GM21576 (cell line): Measurements from ENCODE around the gene CHRNA4.
"Not testable (repeated sequence)": the region's sequence is repeated elsewhere in the genome, so short reads cannot be mapped to it uniquely, and the experiment has no call there.

ENCODE experiments used
- ATAC-seq: cut with Tn5 transposase; IDR thresholded peaks from one replicate; pipeline ENCODE4 v1.9.1; 2021; ENCODE audit warnings: mild to moderate bottlenecking, moderate library complexity; ENCODE audit not compliant: unreplicated experiment

The CHRNA4 gene

DNA sequence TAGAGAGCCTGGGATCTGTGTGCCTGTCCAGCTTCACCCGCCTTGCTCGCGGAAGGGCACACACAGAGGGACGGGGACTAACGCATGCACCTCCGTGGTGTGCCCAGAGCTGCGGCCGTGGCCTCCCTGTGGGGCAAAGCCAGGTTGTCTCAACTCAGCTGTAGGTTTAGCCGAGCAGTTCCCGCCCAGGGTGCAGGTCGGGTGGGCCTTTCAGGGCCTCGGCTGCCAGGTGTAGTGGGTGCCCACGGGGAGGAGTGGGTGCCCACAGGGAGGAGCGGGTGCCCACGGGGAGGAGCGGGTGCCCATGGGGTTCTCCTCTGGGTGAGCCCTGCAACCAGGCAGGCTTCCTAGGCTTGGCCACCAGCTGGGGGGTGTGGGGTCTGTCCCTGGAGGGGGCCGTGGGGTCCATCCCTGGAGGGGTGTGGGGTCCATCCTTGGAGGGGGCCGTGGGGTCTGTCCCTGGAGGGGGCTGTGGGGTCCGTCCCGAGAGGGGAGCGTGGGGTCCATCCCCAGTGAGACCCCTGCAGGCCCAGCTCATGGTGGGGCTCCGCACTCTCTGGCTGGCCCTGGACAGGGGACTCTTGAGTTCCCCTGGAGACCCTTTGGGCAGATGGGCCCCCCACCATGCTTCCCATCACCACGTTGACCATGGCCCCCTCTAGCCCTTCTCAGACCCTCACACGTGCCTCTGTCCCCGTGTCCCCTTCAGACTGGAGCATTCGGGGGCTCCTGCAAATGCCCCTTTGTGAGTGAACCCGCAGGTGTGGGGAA lies 37.8 kb upstream of the CHRNA4 start:
- ATAC-seq = no peak

DNA sequence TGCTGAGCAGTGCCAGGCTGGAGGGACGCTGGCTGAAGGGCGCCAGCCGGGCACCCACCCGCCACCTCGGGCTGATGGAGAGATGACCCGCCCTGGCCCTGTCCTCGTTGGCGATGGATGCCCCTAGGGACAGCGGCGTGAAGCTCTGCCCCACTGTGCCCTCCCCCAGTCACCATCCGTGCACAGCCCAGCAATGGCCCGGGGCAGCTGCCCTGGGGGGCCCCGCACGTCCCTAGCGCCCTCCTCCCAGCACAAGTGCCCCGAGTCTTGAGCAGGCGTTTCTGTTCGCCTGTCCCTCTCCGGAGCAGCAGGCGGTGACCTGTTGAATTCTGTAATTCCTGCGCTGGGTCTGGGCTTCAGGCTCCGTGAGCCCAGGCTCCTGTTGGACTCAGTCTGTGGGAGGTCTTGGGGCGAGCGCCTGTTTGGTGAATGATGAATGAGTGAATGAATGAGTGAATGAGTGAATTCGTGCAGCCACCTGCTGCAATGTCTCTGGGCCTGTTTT lies 36.8 kb upstream of the CHRNA4 start:
- no peak for ATAC-seq

DNA sequence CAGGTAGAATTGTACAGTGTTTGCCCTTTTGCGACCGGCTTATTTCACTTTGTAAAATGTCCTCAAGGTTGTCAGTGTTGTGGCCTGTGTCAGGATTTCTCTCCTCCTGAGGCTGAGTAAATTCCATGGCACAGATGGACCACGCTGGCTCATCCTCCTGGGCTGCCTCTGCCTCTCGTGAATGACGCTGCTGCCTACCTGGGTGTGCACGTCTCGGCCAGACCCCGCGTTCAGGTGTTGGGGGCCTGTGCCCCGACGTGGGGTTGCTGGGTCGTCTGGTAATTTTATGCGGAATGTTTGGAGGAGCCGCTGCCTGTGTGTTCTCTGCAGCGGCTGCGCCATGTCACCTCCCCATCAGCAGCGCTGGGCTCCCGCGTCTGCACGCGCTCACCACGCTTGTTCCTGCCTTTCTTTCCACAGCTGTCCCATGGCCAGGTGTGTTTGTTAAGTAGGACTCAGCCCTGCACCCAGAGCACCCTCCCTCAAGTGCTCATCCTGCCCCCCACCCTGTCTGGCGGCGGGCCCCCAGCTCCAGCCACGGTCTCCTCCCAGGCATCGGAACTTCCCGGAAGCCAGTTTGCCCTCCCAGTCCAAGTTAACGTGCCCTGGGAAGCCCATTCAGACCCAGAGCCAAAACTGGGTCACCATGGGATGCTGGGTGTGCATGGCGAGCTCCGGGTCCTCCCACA lies 36.1 kb upstream of the CHRNA4 start:
- no peak for ATAC-seq

DNA sequence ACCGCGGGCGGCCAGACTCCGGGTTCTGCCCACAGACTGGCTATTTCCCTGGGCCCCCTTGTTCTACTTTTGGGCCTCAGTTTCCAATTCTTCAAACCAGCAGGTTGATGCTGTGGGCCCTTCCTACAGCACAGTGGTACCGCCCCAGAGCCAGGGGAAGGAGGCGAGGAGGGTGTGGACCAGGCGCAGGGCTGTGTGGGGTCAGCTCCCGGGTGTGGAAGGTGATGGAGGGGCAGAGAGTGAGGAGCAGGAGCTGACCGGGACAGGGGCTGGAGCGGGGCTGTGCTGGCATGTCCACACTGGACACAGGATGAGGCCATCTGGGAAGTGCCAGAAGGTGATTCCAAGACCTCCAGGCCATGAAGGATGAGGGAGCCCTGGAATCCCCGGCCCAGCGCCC lies 35.2 kb upstream of the CHRNA4 start:
- ATAC-seq = no peak

DNA sequence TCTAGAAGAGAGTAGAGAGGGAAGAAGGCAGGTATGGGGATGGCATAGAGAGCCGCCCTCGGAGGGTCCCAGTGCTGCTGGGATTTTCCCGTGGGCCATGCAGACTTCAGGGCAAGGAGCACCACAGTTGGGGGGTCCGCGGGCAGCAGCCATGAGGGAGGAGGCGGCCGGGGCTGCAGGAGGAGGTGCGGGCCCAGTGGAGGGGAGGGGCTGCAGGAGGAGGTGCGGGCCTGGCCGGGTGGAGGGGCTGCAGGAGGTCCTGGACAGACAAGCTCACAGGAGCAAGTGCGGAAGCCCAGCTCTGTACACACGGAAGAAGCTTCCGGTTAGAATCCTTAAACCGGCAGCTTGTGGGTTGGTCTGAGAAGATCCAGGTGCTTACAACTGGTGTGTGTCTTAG lies 34.6 kb upstream of the CHRNA4 start:
- no peak for ATAC-seq

DNA sequence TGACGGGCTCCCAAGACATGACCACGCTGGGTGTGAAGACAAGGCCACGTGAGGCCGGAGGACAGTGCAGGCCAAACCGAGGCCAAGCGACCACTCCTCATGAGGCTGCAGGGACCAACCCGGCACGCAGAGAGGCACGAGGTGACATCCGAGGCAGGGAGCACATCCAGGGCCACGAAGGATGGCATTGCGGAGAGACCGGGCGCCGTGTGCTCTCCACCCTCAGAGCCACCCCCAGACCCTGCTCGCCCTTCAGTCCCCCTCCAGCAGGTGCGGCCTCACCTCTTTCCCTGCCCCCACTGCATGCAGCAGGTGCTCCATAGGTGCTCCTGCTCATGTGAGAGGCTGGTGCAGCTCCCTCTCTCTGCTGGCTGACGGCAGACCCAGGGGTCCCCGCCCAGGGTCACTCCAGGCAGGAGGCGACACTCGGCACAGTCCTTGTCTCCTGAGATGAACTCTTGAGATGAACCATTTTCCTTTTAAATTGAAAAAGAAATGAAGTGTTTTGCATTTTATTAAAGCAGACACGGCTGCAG lies 33.8 kb upstream of the CHRNA4 start:
- ATAC-seq = no peak

DNA sequence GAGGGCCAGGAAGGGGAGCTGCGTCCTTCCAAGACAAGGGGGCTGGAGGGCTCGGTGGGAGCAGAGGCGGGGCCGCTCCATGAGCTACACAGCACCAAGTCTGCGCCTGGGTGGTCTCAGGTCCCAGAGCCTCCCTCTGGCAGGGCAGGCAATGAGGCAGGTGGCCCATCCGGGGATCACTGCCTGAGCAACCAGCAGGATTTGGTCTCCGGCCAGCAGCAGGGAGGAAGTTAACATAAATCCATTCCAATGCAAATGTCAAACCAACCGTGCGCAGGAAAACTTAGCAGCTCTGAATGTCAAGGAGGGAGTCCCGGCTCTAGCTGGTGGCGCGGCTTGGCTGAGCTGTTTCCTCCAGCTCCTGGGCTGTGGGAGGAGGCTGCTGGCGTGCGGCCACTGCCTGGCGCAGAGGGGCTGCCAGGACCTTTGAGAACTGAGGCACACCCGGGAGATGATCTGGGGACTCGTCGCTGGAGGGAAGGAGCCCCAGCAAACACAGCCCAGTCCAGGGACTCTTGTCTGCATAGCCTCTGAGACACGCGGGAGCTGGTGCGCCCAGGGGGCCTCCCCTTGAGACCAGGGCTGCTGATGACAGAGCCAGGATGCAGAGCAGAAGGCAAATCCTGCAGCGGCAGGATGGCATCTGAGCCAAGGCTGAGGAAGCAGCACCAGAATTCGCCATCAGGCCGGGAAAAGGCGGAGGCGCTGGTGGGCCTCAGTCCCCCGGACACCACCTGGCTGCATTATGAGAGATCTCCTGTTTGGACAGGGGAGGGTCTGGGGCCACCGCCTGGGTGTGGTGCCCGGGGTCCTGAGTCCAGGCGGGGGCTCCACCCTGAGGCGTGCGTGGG lies 33.1 kb upstream of the CHRNA4 start:
- no peak for ATAC-seq

DNA sequence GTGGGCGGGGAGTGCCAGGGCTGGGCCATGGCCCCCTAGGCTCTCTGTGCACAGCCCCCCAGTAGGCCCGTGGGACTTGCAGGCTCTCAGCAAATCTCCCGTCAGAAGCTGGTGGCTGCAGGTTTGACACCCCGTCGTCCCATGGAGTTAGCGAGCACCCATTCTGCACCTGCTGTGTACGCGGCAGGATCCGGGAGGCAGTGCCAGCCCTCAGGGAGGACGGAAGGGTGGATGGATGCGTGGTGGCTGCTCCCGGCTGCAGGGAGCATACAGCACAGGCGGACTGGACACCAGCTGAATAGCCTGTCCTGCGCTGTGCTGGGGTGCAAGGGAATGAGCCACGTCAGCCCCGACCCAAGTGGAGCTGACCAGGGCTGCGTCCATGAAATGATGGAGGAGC lies 32.4 kb upstream of the CHRNA4 start:
- no peak for ATAC-seq

DNA sequence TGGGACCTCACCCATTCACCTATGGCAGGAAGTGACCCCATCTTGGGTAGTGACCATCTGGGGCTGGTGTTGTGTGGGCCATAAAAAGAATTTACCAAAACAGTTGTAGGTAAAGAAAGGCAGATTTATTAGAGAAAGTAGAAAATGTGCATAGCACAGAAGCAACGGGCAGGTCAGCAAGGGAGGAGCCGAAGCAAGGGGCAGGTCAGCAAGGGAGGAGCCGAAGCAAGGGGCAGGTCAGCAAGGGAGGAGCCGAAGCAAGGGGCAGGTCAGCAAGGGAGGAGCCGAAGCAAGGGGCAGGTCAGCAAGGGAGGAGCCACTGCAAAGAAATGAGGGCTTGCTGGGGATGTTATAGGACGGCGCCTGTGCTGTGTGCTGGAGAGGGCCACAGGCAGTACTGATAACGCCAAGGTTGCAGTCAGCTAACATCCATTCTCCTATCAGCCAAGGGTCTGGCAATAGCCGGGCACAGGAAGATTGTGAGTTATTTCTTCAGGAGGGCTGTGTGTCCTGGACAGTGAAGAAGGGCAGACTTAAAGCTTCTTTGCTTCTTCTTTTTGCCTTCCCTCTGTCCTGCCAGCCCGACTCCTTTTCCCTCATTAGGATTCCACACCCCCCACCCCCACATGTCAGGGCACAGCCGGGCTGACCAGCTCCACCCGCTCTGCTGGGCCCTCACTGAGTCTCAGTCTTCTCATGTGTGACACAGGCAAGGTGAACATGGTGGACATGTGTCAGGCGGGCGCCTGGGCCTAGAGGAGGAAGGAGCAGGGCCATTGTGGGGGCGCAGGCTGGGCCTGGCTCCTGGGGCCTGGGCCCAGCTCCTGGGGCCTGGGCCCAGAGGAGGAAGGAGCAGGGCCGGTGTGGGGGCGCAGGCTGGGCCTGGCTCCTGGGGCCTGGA lies 31.6 kb upstream of the CHRNA4 start:
- no peak for ATAC-seq

DNA sequence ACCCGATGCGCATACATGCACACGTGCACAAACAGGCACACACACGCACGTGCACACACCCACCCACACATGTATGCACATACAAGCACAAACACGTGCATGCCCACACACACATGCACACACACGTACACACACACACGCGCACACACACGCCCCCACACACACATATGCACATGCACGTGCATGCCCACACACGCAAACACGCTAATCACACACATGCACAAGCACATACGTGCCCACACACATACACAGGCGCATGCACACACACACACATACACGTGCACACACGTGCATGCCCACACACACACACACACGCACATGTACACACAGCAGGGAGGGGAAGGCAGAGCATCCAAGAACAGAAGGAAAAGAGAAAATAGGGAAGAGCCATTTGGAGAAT lies 26.8 kb upstream of the CHRNA4 start:
- ATAC-seq = no peak

DNA sequence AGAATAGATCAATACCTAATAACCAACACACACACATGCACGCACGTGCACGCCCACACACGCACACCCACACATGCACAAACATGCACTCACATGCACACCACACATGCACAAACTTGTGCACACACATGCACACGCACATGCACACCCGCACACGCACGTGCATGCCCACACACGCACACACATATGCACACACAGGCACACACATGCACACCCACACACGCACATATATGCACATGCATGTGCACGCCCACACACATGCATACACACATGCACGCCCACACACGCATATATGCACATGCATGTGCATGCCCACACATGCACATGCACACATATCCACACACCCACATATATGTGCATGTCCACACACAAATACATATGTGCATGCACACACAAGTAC lies 26.2 kb upstream of the CHRNA4 start:
- ATAC-seq = no peak

DNA sequence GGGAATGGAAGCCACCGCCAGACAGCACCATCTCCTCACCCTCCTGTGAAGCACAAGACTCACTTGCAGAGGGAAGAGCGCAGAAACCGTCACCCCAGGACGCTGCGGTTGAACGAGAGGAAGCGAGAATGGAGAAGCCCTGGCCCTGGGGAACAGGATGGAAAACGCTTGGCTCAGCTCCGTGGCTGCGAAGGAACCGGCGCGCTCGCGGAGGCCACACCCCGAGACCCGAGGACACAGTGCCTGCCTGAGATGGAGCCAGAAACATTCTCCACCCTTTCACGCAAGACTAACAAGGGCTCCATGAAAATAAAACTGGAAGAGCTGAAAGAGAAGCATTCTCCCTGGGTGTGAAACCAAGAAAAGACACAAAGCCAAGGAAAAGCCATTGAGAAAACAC lies 25.3 kb upstream of the CHRNA4 start:
- no peak for ATAC-seq

DNA sequence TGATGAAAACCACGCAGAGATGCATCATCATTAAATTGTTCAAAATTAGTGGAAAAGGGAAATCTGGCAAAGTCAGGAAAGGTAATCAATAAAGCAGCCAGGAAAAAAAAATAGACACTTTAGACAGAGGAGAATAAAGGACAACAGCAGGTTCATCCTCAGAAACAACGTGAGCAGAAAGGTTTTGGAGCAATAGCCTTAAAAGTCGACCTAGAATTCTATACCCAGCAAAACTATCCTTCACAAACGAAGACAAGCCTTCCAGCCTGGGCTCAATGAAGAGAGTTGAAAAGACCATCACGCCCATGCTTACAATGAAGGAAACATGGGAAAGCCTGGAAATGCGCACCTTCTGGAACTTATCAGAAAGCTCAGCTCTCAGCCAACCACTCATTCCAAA lies 24.7 kb upstream of the CHRNA4 start:
- ATAC-seq = no peak

DNA sequence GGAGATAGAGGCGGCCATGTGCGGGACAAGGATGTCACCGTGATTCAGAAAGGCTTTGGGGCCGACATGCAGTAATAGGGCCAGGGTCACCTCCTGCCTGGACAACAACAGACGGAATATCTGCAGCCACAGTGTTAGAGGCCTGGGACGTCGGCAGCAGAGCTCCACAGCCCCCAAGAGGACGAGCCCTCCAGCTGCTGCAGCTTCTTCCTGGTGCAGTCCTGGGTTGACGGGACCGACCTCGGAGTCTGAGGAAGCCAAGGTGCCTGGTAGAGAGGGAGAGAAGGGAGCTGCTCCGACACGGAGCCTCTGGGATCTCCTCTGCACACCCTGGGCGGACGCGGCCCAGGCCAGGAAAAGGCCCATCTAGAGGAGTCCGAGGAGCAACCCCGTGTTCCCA lies 23.2 kb upstream of the CHRNA4 start:
- ATAC-seq = no peak

DNA sequence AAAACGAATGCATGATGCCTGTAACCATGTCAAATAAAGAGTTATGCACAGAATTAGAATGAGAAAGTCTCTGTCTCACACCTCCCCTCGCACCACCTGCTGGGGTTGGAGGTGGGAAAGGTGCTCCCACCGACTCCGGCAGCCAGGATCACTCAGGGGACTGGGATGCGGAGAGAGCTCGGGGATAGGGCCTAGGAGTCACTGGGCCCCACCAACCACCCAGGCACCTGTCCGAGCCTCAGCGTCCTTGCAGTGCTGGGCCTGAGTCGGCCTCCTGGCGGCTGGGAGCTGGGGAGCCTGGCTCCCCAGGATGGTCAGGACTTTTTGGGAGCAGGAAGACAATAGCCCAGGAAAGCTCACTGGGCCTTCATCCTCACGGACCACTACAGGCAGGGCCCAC lies 22.4 kb upstream of the CHRNA4 start:
- ATAC-seq = no peak

DNA sequence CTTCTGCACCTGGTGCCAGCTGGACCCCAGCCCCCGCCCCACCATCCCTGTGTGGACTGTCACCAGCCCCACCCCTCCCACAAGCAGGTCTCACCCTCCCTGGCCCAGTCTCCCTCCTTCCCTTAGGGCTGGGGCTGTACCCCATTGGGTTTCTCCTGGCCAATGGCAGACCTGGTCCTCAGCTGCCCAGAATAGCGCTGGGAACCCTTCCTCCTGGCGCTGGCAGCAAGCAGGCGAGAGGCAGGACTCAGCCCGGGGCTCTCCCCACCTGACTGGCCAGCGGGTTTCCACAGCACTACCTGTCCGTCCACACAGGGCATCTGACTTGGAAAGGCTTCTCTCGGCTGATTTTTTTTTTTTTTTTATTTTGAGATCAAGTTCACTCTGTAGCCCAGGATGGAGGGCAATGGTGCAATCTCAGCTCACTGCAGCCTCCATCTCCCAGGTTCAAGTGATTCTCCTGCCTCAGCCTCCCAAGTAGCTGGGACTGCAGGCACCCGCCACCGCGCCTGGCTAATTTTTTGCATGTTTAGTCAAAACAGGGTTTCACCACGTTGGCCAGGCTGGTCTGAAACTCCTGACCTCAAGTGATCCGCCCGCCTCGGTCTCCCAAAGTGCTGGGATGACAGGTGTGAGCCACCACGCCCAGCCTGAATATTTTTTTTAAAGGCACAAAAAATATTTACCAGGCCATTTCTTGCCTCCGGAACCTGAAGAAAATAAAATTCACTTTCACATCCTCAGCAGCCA lies 21.6 kb upstream of the CHRNA4 start:
- ATAC-seq = no peak

DNA sequence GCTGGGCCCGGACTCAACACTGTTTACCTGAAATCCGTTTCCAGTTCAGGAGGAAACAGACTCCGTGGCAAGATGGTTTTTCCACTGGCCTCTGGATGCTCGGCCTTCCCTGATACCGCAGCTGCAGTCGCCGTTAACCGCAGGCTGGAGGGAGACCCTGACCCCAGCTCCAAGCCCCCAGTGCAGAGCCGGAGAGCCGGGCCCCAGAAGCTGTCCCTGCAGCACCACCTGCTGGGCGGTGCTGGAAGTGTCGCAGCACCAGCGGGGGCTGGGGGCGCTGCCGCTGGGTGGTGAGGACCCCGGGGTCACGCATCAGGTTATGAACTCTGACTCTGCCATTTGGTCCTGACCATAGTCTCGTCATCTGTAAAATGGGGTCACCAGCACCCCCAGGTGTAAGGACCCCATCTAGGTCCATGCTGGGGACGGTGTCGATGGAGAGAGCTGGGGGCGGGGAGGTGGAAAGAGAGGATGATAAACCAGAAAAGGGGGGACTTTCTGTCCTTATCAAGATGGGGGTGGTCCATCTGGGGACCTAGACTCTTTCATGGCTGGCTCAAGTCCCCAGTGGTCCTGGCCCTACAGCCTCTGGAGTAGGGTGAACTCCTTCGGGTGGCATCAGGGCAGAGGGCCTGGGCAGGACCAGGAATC lies 20.8 kb upstream of the CHRNA4 start:
- ATAC-seq = no peak

DNA sequence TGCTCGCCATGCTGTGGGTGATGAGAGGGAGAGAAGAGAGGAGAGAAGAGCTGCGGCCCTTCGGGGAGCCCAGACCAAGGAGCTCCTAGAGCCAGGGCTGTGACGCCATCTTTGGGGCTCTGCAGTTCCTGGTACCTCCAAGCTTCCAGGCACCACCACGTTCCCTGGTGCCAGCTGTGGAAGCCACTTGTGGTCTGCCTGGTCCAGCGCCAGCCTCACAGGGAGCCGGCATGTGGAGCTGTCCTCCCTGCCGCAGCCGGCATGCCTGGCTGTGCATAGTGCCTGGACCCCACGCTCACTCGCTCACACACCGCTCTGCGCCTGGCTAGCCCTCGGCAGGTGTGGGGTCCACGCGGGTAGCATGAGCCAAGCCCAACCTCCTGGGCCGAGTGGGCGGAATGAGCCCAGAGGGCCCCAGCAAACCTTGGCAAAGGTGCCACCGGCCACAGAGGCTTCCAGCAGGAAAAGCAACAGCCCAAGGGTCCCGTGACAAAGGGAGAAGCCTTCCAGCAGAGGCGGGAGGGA lies 19.3 kb upstream of the CHRNA4 start:
- no peak for ATAC-seq

DNA sequence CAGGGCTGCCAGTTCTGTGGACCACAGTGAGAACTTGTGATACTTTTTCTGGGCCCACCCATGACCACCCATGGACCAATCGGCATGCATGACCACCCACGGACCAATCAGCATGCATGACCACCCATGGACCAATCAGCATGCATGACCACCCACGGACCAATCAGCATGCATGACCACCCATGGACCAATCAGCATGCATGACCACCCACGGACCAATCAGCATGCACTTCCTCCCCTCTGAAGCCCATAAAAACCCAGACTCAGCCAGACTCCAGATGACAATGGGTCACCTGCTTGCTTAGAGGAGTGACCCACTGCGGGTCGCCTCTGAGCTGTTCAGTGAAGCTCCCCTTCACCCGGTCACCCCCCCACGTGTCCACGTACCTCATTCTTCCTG lies 18.7 kb upstream of the CHRNA4 start:
- ATAC-seq = not testable (repeated sequence)
